ENCODE results near the gene SRGAP1. TPM values are rescaled to one million over a fixed set of nuclear protein-coding genes. Genes with fewer than 3 reads are reported as not detected.

The SRGAP1 gene
- polyA plus RNA-seq, 1 donor from 2014 or later: not detected

DNA sequence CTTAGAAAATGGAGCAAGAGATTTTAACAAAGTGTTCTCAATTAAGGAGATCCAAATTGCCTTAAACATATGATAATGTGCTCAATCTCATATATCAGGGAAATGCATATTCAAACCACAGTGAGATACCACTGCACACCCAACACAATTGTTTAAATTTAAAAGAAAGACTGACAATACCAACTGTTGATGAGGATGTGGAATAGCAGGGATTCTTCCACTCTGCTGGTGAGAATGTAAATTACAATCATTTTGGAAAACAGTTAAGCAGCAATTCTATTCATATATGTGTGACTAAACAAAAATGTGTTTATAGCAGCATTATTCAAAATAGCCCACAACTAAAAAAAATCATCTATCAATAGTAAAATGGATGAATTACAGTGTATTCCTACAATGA, 233.4 kb downstream of the SRGAP1 start:
- H3K4me3 Mint-ChIP-seq: no peak overlapping the region
- H3K9me3 Mint-ChIP-seq: no peaks in the 10 kb centered on the region
- H3K36me3 Mint-ChIP-seq: no peaks in the 10 kb centered on the region
- no peak overlapping the region for H3K27ac Mint-ChIP-seq
- H3K4me1 Mint-ChIP-seq: no peaks in the 10 kb centered on the region
- no peaks in the 10 kb centered on the region for H3K27me3 Mint-ChIP-seq

DNA sequence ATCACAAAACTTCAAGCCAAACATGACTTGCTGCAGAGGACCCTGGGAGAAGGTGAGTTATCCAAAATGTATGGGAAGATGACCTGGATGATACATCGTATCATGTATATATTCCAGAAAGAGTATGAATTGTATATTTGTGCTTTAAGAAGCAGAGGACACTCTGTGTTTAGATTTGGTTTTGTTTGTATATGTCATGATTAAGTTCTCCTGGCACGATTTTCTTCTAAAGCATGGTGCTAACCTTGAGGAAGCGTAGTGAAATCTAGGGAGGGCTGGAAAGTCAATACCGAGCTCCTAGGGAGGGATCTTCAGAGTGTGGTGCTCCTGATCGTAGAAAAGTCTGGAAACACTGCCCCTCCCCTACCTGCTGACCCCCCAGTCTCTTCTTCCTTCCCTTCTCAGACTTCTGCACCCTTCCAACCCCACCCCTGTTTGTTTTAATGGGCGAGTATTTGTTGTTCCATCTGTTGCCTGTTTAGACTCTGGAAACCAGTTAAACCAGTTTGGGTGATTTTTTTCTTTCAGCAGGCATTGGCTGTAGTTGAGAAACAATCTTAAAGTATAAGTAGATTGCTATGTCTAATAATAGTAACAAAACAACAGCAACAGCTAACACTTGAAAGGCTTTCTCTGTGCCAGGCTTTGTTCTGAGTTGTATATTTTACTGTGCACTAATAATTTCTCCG, 236.0 kb downstream of the SRGAP1 start:
- Mint-ChIP-seq H3K9me3 (no peaks in the 10 kb centered on the region), H3K27me3 (peaks cover 1% of the 10 kb centered on the region), H3K27ac (no peak overlapping the region), H3K4me1 (no peaks in the 10 kb centered on the region), H3K4me3 (no peak overlapping the region), H3K36me3 (no peaks in the 10 kb centered on the region)

DNA sequence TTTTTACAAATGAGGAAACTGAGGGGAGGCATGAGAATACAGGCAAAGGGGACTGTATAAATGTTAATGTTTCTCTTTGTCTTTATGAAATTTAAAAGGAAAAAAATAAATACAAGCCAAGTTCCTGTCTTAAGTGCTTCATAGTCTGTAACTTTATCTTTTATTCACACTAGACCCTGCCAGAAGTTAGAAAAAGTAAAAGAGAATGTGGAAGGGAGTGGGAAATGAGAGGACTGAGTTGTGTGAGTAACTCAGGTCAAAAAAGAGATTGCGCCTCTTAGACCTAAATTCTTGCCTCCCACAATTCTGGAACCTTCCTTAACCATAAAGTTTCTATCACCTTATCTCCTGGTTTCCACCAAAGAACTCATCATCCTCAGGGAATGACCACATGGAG, 236.5 kb downstream of the SRGAP1 start:
- no peaks in the 10 kb centered on the region for H3K9me3 Mint-ChIP-seq
- H3K4me1 Mint-ChIP-seq: no peaks in the 10 kb centered on the region
- no peak overlapping the region for H3K4me3 Mint-ChIP-seq
- peaks cover 1% of the 10 kb centered on the region for H3K27me3 Mint-ChIP-seq
- no peaks in the 10 kb centered on the region for H3K36me3 Mint-ChIP-seq
- H3K27ac Mint-ChIP-seq: no peak overlapping the region

DNA sequence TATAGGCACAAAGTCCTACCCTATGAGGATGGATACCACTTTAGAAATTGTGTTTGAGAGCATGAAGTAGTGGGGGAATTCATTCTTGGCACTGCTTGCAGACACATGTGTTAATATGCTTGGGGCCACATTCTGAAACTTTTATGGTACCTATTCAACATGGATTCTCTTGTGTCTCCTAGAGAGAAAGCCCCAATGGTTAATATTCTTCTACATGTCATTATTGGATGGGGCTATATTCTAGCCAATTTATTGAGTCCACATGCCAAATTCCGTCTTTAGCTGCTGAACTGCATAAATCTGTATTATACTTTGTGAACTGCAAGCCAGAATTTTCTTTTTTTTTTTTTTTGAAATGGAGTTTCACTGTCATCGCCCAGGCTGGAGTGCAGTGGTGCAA, 237.6 kb downstream of the SRGAP1 start:
- Mint-ChIP-seq H3K4me3 (no peak overlapping the region), H3K27ac (no peak overlapping the region), H3K27me3 (peaks cover 1% of the 10 kb centered on the region), H3K36me3 (no peaks in the 10 kb centered on the region), H3K4me1 (no peaks in the 10 kb centered on the region), H3K9me3 (no peaks in the 10 kb centered on the region)

DNA sequence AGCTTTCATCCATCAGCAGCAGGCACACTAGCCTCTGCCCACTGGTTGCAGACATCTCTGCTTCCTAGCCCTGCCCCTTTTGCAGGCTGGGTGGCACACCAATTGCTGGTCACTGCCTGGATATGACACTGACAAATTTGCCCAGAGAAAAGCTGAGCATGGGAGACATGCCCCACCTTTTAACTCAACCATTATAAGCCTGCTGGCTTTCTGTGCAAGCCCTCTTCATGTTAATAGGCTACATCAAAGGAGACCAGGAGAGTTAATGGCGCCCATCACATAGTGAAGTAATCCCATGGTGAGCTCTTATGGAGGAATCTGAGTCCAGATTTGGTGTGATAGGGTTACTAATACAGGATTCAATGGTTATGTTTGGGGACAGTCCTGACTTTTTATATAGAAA, 238.4 kb downstream of the SRGAP1 start:
- no peaks in the 10 kb centered on the region for H3K4me1 Mint-ChIP-seq
- H3K36me3 Mint-ChIP-seq: no peaks in the 10 kb centered on the region
- no peak overlapping the region for H3K27ac Mint-ChIP-seq
- no peak overlapping the region for H3K4me3 Mint-ChIP-seq
- H3K9me3 Mint-ChIP-seq: no peaks in the 10 kb centered on the region
- H3K27me3 Mint-ChIP-seq: peaks cover 1% of the 10 kb centered on the region

DNA sequence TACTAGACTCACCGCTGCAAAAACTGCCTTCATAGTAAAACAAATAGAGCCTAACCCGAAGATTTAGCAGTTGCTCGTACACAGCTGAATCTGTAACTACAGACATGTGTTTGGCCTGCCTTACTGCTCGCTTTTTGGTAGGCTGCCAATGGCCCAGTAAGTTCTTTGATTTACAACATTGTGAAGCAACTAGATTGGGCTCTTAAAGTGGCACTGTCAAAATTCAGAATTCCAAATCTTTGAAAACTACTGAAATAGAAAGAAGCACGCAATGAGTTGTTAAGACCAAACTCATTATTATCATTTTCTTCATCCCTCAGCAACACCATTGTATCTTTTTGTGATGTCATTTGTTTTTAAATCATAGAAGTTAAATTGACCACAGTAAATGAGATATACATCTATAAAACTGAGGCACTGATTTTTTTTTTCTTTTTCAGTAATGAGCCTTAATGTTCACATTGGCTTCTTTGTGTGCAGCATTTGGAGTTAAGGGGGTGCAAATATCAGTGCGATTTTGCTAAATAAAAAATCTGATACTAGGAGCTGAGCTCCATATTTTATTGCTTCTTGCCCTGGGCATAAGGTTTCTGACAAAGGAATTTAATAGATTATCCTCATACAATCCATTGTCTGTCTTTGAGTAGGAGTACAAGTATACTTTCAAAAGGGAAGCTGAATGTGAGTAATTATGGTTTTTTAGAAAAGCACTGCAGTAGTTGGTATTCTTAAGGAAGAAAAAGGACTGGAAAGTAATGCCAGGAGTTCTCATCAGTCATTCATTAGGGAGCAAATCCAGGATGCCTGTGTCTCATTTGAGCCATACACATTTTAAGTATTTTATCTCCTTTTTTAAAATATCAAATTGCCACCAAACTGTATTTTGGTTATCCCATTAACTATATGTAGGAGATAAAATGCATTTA, 239.0 kb downstream of the SRGAP1 start:
- H3K27me3 Mint-ChIP-seq: peaks cover 1% of the 10 kb centered on the region
- no peaks in the 10 kb centered on the region for H3K4me1 Mint-ChIP-seq
- H3K27ac Mint-ChIP-seq: no peak overlapping the region
- H3K4me3 Mint-ChIP-seq: no peak overlapping the region
- H3K9me3 Mint-ChIP-seq: no peaks in the 10 kb centered on the region
- H3K36me3 Mint-ChIP-seq: no peaks in the 10 kb centered on the region

DNA sequence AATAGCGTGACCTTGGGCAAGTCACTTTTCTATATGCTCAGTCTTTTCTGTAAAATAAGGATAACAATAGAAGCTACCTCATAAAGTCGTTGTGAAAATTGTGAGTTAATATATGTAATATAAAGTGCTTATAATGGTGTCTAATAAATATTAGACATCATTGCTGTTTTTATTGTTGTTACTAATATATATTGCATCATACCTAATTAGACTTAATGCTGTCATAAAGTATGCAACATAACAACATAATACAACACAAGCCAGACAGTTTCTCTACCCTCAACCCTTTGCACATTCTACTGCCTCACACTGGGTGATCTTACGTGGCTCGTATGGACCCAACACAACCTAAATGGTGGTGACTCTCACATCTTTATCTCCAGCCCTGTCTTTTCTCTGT, 240.7 kb downstream of the SRGAP1 start:
- Mint-ChIP-seq H3K36me3 (no peaks in the 10 kb centered on the region), H3K4me3 (no peak overlapping the region), H3K27ac (no peak overlapping the region)

DNA sequence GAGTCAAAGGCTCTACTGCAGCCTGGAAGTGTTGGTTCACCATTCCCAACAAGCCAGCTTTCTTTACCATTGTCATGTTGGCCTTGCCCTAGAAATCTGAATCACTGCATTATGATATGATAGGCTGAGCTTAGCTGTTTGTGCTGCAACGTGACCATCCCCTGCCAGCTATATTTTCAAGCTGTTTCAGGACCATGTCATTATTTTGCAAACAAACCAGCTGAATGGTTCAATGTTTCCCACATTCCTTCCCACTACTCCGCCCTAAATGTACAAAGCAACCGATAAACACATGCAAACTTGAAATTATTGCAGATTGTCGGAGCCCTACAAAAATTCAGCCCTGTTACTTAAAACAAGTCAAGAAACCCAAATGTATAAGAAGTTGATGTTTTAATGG, 241.5 kb downstream of the SRGAP1 start:
- Mint-ChIP-seq H3K4me3 (no peak overlapping the region), H3K9me3 (no peaks in the 10 kb centered on the region), H3K27me3 (peaks cover 1% of the 10 kb centered on the region), H3K27ac (no peak overlapping the region), H3K4me1 (no peaks in the 10 kb centered on the region), H3K36me3 (no peaks in the 10 kb centered on the region)

More for the DNA sequence above, 240.7 kb downstream of the SRGAP1 start:
- H3K27me3 Mint-ChIP-seq: peaks cover 1% of the 10 kb centered on the region
- H3K9me3 Mint-ChIP-seq: no peaks in the 10 kb centered on the region
- H3K4me1 Mint-ChIP-seq: no peaks in the 10 kb centered on the region

DNA sequence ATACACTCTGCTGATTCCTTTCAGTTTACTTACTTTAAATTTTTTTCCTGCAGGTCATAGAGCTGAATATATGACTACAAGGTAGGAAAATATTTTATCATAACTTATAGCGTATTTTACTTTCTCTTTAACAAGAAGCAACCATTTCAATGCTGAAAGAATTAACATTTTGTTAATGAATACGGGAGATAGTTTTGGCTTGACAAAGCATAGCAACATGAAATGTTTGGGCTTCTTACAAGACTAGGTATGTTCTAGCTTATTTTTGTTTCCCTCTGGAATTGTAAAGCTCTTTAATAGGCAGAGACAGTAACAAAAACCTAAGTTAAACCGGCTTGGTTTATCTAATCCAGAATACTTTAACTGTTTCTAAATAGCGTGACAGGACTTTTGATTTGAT, 242.4 kb downstream of the SRGAP1 start:
- H3K36me3 Mint-ChIP-seq: no peaks in the 10 kb centered on the region
- H3K9me3 Mint-ChIP-seq: no peaks in the 10 kb centered on the region
- no peak overlapping the region for H3K4me3 Mint-ChIP-seq
- H3K4me1 Mint-ChIP-seq: no peaks in the 10 kb centered on the region
- H3K27me3 Mint-ChIP-seq: peaks cover 3% of the 10 kb centered on the region
- no peak overlapping the region for H3K27ac Mint-ChIP-seq

DNA sequence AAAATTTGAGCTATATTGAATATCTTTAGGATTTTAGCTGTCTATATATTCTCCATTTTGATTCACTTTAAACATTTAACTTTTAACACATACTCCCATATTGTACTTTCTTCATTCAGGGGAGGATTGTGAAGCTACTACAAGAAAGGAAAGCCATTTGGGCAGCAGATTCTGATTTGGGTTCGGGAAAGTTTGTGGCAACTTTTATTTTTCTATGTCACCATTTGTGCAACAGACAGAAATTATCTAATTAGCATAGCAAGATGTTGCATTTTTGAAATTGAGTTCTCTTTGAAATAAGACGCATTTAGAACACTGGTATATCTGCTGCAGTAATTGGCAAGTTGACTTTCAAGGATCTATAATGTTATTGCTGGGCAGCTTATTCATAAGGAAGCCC, 243.3 kb downstream of the SRGAP1 start:
- H3K4me1 Mint-ChIP-seq: no peaks in the 10 kb centered on the region
- no peak overlapping the region for H3K27ac Mint-ChIP-seq
- H3K36me3 Mint-ChIP-seq: no peaks in the 10 kb centered on the region
- H3K4me3 Mint-ChIP-seq: no peak overlapping the region
- peaks cover 3% of the 10 kb centered on the region for H3K27me3 Mint-ChIP-seq
- H3K9me3 Mint-ChIP-seq: no peaks in the 10 kb centered on the region

DNA sequence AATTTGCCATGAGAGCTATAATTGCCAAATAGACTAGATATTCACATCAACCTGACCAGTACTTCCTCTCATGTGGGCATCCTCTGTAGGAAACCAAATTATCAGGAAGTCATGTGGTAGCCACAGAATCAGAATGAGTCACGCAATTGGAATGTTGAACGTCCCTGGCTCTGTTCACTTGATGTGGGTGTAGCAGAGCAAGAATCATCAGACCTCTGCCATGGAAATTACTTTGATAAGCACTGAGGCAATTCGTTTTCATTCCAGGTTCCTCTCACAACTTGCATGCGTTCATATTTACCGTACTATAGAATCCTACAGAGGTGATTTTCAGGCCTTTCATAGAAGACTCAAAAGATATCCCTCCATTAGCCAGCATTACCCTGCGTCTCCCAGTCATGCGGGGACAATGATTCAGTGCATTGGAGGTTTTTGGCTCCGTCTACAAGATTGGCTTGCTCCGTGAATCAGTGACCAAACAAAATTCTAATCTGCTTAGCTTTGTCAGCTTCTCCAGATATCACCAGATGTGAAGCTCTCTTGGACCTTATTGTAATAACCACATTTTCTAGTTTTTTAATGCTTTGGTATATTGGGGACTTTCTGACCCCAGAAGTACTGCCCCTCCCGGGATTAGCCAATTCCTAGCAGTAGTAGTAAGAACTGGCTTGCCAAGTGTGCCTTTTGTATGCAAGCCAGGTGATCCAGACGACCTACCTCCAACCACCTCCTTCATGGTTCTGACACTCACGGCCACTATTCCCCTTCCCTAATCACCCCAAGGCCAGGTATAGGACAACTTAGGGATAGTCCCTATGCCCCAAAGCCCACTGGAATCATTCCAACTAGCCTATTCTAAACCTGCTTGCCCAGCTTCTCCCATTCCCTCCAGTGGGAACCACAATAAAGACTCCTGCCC, 244.2 kb downstream of the SRGAP1 start:
- Mint-ChIP-seq H3K9me3 (no peaks in the 10 kb centered on the region), H3K4me3 (no peak overlapping the region), H3K27me3 (peaks cover 3% of the 10 kb centered on the region), H3K4me1 (no peaks in the 10 kb centered on the region), H3K36me3 (no peaks in the 10 kb centered on the region), H3K27ac (no peak overlapping the region)

DNA sequence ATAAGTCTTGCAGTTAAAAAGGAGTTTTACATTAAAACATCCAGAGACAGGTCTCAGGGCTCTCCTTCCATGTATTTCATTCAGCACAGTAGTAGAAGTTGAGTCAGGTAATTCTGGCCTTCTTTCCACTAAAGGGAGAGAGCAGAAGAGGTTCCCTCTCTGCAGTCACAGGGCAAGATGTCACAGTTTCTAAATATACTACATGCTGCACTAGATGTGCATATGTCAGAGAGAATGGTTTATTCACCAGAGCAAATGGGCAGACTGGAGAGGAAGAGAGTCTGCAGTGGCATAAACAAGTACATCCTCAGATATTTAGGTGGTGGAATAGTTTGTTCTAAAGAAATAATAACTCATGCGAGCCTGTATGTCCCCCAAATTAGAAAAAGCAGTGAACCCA, 245.5 kb downstream of the SRGAP1 start:
- no peaks in the 10 kb centered on the region for H3K9me3 Mint-ChIP-seq
- H3K36me3 Mint-ChIP-seq: no peaks in the 10 kb centered on the region
- H3K4me1 Mint-ChIP-seq: no peaks in the 10 kb centered on the region
- peaks cover 3% of the 10 kb centered on the region for H3K27me3 Mint-ChIP-seq
- no peak overlapping the region for H3K4me3 Mint-ChIP-seq
- no peak overlapping the region for H3K27ac Mint-ChIP-seq

DNA sequence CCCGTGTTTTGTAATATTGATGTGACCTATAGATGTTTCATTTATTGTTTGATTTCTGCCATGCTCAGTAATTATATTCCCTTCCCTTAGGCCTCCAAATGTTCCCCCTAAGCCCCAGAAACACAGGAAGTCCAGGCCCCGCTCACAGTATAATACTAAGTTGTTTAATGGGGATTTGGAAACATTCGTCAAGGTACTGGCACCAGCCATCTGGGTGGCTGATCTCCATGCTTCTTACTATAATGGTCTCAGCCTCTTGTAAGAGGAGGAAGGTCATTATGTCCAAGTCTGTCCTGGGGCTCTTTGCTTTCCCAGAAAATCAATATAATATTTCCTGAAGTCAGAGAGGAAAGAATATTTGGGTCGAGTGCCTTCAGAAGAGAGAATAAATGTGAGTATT, 246.7 kb downstream of the SRGAP1 start:
- Mint-ChIP-seq H3K27me3 (peaks cover 2% of the 10 kb centered on the region), H3K9me3 (no peaks in the 10 kb centered on the region), H3K4me3 (no peak overlapping the region), H3K27ac (no peak overlapping the region), H3K4me1 (no peaks in the 10 kb centered on the region), H3K36me3 (no peaks in the 10 kb centered on the region)

DNA sequence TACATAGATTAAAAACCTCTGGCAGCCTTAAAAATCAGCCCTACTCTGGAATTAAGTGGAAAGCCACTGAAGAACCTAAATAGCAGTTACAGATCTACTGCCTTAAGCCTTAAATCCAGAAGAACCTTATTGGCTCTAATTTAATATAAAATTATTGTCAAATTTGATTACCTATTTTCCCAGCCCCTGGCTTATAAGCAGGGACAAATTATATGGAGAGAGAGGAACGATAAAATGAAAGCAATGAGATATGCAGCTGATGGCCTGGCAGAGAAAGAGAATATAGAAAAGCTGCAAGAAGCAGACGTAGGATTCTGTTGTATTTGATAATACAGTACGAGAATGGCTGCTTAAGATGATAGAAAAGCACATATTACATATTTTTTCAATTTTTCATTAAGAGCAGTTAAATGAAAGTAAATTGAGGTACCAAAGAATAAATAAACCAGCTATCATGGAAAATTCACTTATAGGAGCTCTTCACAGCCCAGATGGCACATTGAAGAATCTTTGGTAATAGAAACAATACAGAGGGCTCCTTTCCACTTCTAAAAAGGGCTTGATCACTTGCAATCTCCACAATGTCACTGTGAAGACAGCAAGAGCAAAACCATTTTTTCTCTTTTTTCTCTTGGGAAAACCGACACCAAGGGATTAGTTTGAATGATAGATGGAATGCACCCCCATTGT, 248.2 kb downstream of the SRGAP1 start:
- no peaks in the 10 kb centered on the region for H3K36me3 Mint-ChIP-seq
- H3K9me3 Mint-ChIP-seq: no peaks in the 10 kb centered on the region
- no peaks in the 10 kb centered on the region for H3K4me1 Mint-ChIP-seq
- no peak overlapping the region for H3K4me3 Mint-ChIP-seq
- no peak overlapping the region for H3K27ac Mint-ChIP-seq
- peaks cover 2% of the 10 kb centered on the region for H3K27me3 Mint-ChIP-seq

DNA sequence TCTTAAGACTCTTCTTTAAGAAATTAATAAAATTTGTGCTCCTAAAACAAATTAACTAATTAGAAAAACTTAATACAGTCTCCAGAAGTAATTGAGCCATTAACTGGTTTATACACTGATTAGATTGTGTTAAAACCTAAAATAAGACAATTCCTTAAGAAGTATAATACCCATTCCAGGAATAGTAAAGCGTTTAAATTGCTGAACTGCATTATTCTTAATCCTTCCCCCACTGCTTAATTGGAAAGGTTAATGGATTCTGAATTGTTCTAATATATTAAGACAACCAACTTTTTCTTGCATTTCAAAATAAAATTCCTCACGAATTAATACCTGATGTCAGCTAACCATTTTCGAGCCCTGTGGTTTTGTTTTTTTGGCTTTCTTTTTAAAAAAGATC, 249.2 kb downstream of the SRGAP1 start:
- H3K27ac Mint-ChIP-seq: no peak overlapping the region
- H3K4me1 Mint-ChIP-seq: no peaks in the 10 kb centered on the region
- H3K4me3 Mint-ChIP-seq: no peak overlapping the region
- H3K27me3 Mint-ChIP-seq: peaks cover 3% of the 10 kb centered on the region
- no peaks in the 10 kb centered on the region for H3K9me3 Mint-ChIP-seq
- H3K36me3 Mint-ChIP-seq: peaks cover 1% of the 10 kb centered on the region

Data from IgD-negative memory B cell (primary cell).